DMS53 (cell line): ENCODE results near the gene DIDO1.

Source experiments
- DNase-seq: peaks from one replicate; lab custom pipeline; 2025; lab: John Stamatoyannopoulos, UW

Gene DIDO1

GRCh38 chr20:62929051-62929538 lies 2.8 kb upstream of the DIDO1 start:
- DNase-seq = no peak

- DNase-seq = no peak
These were observed 2.1 kb upstream of the DIDO1 start for GRCh38 chr20:62928246-62928939.

- peak; percentile 53 for DNase-seq
These were observed 912 bp upstream of the DIDO1 start for GRCh38 chr20:62927128-62927705.

- DNase-seq = peak; percentile 71
These were observed 681 bp downstream of the DIDO1 start for GRCh38 chr20:62925420-62926228.

- DNase-seq = no peak
These were observed 1.3 kb downstream of the DIDO1 start for GRCh38 chr20:62925076-62925419.

GRCh38 chr20:62924442-62925075 lies 1.7 kb downstream of the DIDO1 start:
- DNase-seq = peak; percentile 28

- no peak for DNase-seq
These were observed 2.5 kb downstream of the DIDO1 start for GRCh38 chr20:62923669-62924441.

- peak; percentile 15 for DNase-seq
These were observed 3.1 kb downstream of the DIDO1 start for GRCh38 chr20:62923059-62923668.

- no peak for DNase-seq
These were observed 3.8 kb downstream of the DIDO1 start for GRCh38 chr20:62922451-62922921.

- peak; percentile 75 for DNase-seq
These were observed 5.1 kb downstream of the DIDO1 start for GRCh38 chr20:62921119-62921687.

GRCh38 chr20:62920039-62920645 lies 6.2 kb downstream of the DIDO1 start:
- no peak for DNase-seq

- no peak for DNase-seq
These were observed 7.5 kb downstream of the DIDO1 start for GRCh38 chr20:62918831-62919230.

- no peak for DNase-seq
These were observed 8.2 kb downstream of the DIDO1 start for GRCh38 chr20:62918147-62918546.

GRCh38 chr20:62917720-62918119 lies 8.6 kb downstream of the DIDO1 start:
- no peak for DNase-seq

GRCh38 chr20:62916703-62917476 lies 9.4 kb downstream of the DIDO1 start:
- no peak for DNase-seq

- peak; percentile 57 for DNase-seq
These were observed 11.3 kb downstream of the DIDO1 start for GRCh38 chr20:62914970-62915457.

- no peak for DNase-seq
These were observed 11.9 kb downstream of the DIDO1 start for GRCh38 chr20:62914436-62914835.

- no peak for DNase-seq
These were observed 13.2 kb downstream of the DIDO1 start for GRCh38 chr20:62913043-62913630.

GRCh38 chr20:62911701-62912280 lies 14.5 kb downstream of the DIDO1 start:
- no peak for DNase-seq
